ENCODE data around the gene EXOSC2.
A peak's percentile ranks its signal among the peaks of the same experiment; 100 is the strongest.

EXOSC2 gene, protein sequence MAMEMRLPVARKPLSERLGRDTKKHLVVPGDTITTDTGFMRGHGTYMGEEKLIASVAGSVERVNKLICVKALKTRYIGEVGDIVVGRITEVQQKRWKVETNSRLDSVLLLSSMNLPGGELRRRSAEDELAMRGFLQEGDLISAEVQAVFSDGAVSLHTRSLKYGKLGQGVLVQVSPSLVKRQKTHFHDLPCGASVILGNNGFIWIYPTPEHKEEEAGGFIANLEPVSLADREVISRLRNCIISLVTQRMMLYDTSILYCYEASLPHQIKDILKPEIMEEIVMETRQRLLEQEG

DNA sequence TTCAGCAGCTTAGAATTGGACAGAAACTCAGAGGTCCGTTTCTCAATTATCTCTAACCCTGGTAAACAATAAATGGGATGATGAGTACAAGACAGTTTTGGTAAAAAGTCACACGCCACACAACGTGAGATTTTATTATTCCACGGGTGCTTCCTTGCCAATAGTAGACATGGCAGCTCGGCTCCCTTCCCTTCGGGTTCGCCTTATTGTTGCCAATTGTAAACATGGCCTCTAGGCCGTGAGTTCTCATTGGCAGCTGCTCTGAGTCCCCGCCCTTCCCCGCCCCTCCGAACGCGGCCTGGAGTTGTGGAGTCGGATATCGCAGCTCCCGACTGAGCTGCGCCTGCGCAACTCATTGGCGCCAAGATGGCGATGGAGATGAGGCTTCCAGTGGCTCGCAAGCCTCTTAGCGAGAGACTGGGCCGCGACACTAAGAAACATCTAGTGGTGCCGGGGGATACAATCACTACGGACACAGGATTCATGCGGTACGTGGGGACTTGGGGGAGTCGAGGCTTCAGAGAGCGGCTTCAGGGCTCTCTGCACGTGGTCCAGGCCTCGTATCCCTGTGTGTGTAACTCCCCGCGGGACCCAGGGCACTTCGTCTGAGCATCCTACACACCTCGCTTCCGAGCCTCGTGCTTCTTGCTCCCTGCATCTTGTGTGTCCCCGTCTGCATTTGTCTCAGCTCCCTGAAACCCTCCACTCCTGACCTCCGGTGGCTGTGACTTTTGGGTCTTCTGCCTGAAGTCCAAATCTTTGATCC is at the start of gene EXOSC2:
Gene EXOSC2, plus strand, starts transcription at position 355 of the 766 bp plus-strand sequence. Its CDS starts 12 bp downstream, at position 367.
- peak; percentile 95 for DNase-seq (ENCODE audit: low read depth)

DNA sequence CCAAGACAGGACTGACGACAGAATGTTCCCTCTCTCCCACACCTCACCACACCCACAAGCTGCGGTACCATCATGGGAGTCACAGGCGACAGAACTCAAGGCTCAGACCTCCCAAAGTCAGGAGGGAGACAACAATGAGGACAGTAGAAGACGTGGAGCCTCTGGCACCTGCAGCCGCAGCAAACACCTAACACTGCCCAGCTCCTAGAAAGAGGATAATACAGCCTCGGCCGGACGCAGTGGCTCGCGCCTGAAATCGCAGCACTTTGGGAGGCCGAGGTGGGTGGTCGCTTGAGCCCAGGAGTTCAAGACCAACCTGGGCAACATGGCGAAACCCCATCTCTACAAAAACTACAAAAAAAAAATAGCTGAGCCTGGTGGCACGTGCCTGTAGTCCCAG is 42.4 kb upstream of the EXOSC2 start:
- DNase-seq (ENCODE audit: low read depth): no peak

DNA sequence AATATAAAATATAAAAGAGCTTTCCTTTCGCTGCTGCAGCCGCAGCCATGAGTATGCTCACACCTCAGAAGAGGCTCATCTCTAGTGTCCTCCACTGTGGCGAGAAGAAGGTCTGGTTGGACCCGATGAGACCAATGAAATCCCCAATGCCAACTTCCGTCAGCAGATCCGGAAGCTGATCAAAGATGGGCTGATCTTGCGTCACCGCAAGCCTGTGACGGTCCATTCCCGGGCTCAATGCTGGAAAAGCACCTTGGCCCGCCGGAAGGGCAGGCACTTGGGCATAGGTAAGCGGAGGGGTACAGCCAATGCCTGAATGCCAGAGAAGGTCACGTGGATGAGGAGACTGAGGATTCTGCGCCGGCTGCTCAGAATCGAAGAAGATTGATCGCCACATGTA is 41.8 kb upstream of the EXOSC2 start:
- DNase-seq (ENCODE audit: low read depth): no peak

DNA sequence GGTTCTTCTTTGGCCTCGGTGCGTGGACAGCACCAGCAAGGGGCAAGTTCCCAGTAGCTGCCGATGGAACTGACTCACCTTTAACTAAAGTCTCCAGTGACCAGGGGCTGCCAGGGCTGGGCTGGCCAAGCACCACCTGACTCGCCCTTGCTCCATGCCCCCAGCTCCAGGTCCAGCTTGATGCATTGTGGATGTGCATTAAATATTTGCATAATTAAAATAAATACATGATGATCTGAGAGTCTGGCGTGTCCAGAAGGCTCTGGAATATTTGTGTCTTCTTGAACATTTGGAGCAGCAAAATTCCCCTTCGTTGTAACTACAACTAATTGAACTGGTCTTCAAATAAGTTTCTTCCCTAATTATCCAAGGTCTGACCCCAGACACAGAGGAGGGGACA is 38.7 kb upstream of the EXOSC2 start:
- no peak for DNase-seq (ENCODE audit: low read depth)

DNA sequence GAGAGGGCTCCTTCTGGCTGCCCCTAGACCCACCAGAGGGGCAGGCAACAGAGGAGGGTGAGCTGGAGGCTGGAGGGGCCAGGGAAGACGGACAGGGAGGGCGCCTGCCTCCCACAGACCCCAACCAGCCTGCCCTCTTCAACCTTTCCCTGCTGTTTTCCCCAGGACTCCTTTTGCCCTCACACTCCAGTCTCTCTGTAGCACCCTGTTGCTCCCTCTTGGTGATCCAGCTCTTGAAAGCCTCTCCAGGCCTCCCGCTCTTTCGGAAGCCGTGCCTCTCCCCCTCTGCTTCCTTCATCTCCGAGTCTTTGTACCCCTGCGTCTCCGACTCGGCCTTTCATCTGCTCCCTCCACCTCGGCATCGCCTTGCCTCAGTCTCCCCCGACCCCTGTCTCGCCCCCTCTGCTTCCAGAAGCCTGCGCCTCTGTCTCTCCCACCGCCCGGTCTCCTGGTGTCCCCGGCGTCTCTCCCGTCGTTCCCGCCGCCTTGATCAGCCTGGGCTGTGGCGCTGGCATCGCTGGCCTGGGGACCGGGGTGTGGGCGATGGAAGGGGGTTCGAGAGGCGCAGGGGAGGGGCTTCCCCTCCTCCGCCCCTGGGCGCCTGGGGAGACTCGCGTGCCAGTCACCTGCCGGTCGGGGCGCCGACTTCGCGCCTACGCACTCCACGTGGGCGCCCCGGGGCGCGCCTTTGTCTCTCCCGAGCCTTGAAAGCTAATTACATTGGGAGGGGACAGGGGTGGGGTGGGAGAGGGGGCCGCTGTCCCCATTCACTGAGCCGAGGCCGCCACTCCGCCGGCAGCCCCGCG is 34.5 kb upstream of the EXOSC2 start:
- no peak for DNase-seq (ENCODE audit: low read depth)

DNA sequence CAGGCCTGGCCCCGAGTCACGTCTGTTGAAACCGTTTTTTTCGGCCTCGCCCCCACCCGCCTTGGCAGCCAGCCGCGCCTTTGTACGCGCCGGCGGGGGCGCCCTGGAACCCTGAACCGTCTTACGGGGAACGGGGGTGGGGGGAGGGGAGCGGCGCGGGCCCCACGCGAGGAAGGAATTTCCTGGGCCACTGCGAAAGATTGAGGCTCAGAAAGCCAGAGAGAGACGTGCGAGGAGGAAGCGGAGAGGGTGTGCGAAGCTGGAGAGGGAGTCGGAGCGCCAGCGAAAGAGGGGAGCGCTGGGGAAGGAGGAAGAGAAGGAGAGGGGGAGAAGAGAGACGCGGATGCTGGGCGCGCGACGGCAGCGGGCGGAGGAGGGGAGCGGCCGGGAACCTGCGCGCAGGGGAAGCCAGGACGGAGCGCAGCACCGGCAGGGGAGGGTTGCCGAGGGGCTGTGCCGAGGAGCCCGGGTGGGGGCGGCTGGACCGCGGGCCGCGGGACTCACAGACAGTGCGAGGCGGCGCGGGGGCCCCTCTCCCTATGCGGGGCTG is 33.8 kb upstream of the EXOSC2 start:
- no peak for DNase-seq (ENCODE audit: low read depth)

DNA sequence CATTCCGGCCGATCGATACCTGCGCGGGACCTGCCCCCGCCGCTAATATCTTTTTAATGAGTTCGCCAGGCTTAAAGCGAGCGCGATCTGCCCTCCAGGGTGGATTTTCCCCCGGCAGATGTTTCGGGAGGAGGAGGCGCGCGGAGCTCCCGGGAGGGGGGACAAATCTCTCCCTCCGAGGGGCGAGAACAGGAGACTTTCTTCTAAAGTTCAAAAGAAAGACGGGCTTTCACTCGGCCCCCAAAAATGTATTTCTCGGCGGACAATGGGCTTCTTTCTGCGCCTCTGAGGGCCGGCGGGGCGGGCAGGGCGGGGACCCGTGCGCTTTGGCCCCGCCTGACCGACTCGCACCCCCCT is 33.3 kb upstream of the EXOSC2 start:
- DNase-seq (ENCODE audit: low read depth): no peak

DNA sequence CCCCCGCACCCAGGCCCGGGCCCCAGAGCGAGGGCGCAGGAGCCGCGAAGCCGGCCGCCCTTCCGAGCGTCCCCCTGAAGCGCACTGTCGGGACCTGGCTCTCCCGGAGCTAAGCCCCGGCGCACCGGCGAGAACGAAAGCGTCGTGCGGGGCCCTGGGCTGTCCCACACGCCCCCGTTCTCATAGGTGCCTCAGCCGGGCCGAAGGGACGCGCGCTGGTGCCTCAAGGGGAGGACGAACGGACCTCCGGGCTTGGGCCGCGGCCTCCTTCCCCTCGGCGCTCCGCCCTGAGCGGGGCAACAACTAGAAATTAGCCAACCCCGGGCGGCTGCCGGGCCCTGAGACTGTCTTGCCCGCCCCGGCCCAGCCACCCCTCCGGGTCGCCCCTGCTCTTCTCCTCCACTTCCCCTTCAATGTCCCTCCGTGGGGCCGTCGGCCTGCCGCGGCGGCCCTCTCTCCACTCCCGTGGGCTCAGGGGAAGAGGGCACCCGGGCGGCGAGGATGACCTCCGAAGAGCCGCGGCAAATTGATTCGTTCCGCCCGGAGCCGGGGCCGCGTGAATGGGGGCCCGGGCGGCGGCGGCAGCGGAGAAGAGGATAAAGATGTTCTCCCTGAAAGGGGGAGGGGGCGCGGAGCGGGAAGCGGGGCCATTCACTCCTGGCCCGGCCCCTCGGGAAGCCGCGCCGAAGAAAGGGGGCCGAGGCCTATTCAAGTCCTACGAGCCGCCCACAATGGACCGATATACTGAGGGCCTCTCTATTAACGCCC is 32.7 kb upstream of the EXOSC2 start:
- no peak for DNase-seq (ENCODE audit: low read depth)

DNA sequence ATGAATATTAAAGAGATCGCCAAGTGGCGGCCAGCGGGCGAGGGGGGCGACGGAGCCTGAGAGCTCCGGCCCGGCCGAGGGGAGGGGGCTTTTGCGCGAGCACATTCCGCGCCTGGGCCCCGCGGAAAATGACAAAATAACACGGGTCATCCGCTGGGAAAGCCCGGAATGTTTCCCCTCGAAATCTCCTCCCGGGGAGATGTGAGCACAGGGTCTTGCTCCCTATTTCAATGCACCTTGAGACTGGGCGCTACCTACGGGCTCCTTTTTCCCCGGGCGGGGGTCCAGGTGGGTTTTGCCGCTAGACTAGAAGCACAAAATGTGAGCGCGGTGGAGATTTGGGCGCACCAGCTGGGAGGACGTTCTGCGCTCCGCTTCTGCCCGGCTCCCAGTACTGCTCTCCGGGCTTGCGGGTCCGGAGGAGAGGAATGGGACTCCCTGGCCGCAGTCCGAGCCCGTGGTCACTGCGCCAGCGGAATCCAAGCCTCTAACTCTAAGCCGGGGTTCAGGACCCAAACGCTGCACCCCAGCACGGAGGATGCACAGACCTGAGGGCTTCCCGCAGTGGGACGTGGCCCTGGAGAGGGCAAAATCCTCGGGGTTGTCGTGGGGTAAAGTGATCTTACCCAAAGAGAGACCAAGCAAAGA is 32.0 kb upstream of the EXOSC2 start:
- DNase-seq (ENCODE audit: low read depth): no peak

DNA sequence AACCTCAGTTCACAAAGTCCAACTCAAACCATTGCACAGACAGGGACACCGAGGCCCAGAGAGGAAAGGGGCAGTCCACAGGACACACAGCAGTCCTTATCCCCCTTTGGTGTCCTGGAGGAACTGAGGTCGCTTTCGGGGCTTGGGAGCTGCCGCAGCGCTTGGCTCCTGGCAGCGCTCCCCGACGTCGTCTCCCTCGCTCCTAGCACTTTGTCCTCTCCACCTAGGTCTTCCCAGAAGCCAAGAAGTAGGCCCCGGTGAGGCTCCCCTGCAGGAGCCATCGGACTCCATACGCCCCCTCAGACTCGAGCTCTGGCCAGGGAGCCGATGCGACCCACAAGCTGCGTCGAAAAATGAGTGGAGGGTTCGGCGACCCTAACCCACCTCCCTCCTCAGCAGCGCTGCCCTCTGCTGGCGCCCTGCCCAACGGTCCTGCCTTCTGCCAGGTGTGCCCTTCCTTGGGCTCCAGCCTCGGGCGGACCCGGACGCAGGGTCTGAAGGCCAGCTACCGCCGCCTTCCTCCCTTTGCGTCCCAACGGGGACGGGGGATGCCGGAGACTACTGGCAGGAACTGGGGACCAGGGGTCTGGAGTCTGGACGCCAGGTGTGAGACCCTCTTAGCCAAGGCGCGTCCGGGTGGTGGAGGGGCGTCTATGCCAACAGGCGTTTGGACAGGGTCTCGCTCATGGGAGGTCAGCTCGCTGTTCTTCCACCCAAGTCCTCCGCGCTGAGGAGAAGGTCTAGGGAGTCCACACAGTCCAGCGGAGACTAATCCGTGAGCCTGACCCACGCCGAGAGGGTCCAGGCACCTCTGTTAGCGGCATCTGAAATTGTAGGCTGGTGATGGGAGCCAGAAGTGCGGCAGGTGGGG is 31.2 kb upstream of the EXOSC2 start:
- no peak for DNase-seq (ENCODE audit: low read depth)

DNA sequence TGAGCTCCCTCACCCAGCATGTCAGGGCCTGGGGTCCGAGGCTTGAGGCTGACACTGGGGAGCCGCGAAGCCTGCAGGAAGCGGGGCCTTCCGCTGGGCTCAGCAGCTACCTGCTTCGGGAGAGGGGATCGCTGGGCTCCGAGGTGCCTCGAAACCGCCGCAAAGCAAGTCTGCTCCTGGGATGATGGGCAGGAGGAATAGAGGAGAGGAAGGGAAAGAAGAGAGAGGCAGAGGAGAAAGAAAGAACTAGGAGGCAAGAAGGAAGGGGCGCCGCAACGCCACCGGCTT is 30.7 kb upstream of the EXOSC2 start:
- DNase-seq (ENCODE audit: low read depth): no peak

DNA sequence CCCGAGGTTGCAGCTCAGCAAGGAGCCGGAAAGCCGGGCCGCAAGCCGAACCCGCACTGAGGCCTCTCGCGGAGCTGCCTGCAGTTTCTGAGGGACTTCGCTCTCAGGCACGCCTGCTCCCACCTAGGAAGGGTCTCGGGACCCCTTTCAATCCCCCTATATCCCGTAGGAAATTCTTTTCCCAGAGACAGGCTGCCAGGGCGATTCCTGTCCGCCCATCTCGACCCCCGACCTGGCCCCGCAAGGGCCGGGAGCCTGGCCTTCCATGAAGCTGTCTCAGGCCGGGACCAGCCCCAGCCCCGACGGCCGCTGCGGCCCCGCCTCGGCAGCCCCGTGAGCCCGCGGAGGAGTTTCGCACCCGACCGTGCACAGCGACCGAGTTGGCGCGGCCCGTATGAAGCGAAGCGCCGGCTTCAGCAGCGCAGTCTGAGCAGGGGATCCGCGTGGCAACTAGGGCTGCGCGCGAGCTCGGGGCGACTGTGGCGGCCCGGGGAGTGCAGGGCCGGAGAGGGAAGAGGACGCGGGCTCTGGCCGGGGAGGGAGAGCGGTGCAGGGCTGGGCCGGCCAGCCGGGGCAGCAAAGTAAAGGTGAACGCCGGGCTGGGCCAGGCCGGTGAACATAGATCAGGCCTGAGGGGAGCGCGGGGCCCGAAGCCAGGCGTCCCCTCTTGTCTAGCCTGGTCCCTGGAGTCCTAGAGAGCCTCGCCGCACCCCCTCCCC is 30.2 kb upstream of the EXOSC2 start:
- DNase-seq (ENCODE audit: low read depth): no peak

DNA sequence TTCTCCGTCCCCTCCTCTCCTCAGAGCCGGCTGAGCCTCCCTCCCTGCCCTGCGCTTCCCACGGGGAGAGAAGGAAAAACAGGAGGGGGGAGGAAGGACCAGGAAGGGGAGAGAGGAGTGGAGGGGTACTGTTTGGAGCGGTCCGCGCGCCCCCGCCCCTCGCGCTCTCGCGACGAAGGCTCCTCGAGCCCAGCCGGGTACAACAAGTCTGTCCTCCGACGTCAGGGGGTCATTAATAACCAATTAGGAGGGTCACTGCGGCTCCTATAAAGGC is 29.7 kb upstream of the EXOSC2 start:
- no peak for DNase-seq (ENCODE audit: low read depth)

DNA sequence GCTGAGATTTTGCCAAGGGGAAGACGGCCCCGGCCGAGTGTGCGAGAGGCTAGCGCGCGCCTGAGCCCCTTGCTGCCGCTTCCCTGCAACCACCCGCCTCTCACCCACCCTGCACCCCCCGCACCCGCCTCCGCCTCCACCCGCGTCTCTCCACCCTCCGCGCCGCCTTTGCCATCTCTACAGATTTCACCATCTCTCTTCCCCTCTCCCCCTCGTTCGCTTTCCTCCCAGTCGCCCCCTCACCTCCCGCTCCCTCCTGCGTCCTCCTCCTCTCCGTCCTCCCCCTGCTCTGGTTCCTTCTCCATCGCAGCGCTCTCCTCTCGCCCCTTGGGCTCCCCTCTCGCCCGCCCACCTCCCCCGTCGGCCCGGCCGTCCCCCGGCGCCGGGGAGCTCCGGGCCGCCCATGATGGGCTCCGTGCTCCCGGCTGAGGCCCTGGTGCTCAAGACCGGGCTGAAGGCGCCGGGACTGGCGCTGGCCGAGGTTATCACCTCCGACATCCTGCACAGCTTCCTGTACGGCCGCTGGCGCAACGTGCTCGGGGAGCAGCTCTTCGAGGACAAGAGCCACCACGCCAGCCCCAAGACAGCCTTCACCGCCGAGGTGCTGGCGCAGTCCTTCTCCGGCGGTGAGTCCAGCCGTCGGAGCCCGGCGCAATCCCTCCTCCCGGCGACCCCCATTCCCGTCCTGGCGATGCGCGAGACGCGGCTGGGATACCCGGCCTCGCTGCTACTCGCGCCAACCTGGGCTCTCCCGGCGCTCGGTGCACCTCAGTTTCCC is 29.1 kb upstream of the EXOSC2 start, which contains the start of gene PRDM12:
Gene PRDM12, plus strand, starts transcription at position 344 of the 778 bp plus-strand sequence. Its CDS starts 60 bp downstream, at position 404.
- DNase-seq (ENCODE audit: low read depth): no peak

DNA sequence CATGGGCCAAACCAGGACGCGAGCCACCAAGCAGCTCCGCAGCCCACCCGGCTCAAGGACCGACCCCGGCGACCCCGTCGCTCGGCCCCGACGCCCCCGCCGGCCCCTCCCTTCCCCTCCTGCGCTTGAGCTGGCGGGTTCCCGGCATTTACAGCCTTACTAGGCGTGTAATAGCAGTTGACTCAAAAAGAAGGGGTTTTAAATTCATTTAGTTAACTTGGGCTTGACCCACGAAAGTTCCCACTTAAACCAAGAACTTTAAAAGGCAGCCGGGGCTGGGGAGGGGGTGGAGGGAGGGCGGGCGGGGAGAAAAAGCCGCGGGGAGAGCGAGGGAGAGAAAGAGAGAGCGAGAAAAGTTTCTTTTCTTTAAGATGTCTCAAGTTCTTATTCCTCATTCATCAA is 28.6 kb upstream of the EXOSC2 start:
- no peak for DNase-seq (ENCODE audit: low read depth)

DNA sequence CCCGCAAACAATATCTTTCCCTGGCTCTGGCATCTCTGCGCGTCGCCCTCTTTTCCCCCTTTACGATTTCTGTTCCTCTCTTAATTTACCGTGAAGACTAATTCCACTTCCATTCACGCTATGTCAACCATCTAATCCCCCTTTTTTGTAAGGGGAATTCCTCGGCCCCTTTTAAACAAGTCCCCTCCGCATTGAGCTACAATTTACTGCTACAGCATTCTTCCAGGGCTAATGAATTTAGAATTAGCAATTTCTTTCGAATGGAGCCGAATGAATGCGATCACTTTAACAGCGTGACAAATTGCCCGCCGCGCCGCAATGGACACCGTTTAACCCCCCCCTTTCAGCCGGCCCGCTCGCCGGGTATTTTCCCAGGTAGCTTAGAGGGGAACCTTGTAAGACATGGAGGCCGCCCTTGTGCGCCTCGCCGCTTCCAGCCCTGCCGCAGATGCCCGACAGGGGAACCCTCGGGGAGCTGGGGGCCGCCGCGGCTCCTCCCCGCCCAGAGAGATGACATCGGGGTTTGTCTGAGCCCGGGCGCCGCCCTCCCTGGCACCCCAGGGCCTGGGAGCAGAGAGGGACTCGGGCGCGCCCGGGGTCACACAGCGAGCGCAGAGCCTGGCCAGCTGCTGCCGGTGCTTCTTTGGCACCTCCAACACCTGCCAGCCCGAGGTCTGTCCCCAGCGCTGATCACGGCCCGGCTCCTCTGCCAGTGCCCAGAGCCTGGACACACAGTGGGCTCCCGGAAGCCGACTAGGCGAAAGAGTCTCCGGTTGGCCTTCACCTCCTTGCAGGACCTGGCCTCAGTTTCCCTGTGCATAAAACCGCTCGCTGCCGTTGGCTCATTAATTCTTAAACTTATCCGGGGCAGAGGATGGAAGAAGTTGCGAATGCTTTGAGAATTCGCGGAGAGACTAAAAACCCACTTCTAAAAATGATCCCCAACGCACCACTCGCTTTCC is 27.9 kb upstream of the EXOSC2 start:
- no peak for DNase-seq (ENCODE audit: low read depth)

DNA sequence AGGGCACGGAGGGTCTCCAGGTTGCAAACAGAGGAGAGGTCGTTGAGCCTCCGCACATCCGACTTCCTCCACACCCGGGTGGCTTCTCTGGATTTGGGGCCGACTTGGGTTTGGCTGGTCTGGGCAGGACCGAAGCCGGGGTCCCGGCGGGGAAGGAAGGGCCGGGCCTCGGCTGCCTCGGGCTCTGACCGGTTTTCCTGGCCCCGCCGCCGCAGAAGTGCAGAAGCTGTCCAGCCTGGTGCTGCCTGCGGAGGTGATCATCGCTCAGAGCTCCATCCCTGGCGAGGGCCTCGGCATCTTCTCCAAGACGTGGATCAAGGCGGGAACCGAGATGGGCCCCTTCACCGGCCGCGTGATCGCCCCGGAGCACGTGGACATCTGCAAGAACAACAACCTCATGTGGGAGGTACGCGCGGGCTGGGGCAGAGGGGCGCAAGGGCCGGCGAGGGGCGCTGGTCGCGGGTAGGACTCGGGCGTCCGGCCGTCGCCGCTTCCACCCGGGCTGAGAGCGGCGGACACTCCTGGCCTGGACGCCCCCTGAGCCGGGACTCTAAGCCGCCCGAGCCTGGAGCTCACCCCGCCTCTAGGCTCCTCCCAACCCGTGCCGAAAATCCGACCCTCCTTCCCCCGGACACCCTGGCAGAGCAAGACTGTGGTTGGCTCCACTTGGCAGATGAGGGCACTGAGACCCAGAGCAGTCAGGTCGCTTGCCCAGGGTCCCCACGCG is 27.0 kb upstream of the EXOSC2 start:
- no peak for DNase-seq (ENCODE audit: low read depth)

DNA sequence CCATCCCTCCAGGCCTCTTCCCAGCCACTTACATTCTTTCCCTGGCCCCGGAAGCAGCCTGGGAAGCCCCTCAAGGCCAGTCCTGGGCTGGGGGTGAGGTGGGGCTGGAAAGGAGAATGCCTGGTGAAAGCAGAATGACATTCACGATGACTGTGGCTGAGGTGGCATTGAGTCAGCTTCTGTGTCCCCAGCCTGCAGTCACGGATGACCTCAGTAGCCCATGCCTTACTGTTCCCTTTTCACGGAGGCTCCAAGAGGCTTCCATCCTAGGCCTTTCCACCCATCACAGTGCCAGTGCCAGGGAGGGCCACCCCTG is 26.5 kb upstream of the EXOSC2 start:
- DNase-seq (ENCODE audit: low read depth): no peak

Data from stimulated activated CD8-positive, alpha-beta memory T cell treated with anti-CD3 and anti-CD28 coated beads, Interleukin-12 subunit alpha, Interleukin-12 subunit beta, amount 100 ng/mL, for 4 hours (primary cell).